B cell (primary cell): ENCODE data around the gene TAF5L. TPM values are rescaled to one million over a fixed set of nuclear protein-coding genes. Genes with fewer than 3 reads are reported as not detected.

Experiments
- ATAC-seq: fragments of 200-7000 bp; cut with Tn5 transposase; one replicate; pipeline ENCODE4 v1.10.0; 2021; ENCODE audit warnings: low read depth, mild to moderate bottlenecking, moderate number of reproducible peaks, moderate library complexity
- CTCF ChIA-PET: fragments of 350-600 bp; sonication (Branson Sonifier 250); formaldehyde crosslinking; loops from one replicate; lab custom pipeline; 2021; ENCODE audit warnings: antibody characterized with exemption, inconsistent platforms; lab: Charles Lee
- POLR2A ChIA-PET: fragments of 350-600 bp; sonication (Branson Sonifier 250); formaldehyde crosslinking; loops from one replicate; lab custom pipeline; 2021; ENCODE audit warnings: antibody characterized with exemption; lab: Charles Lee
- DNase-seq: peaks from one replicate; pipeline ENCODE4 v3.0.0; 2013
- H2AFZ ChIP-seq: 2 replicates; pipeline ENCODE4 v1.6.1; 2012; ENCODE audit warnings: mild to moderate bottlenecking, low read depth, low read length; ENCODE audit not compliant: insufficient read depth, poor library complexity, severe bottlenecking
- H3K27ac ChIP-seq, 2 donors: 1 replicate in 1 of 2; 2 replicates in 1 of 2; pipeline ENCODE4 v1.5.1; 2012 to 2013; ENCODE audit warnings: low read length in 2 of 2, mild to moderate bottlenecking in 2 of 2, moderate library complexity in 1 of 2
- H3K27me3 ChIP-seq, 4 experiments: fragments of 200-600 bp in 1 of 4; sonication (generic) in 1 of 4; replicated peaks in 1 of 4; 1 replicate in 2 of 4; 2 replicates in 2 of 4; pipeline versions ENCODE4 v1.6.1 to v1.7.0; 2013 to 2016; ENCODE audit warnings: low read length in 3 of 4, mild to moderate bottlenecking in 2 of 4, mixed read lengths in 1 of 4, moderate library complexity in 1 of 4; ENCODE audit not compliant: insufficient read depth in 4 of 4, control insufficient read depth in 3 of 4; ENCODE audit errors: control extremely low read depth in 1 of 4
- H3K36me3 ChIP-seq, 2 experiments: replicated peaks in 1 of 2; 1 replicate in 1 of 2; 2 replicates in 1 of 2; pipeline versions ENCODE4 v1.6.1 to v1.7.1; 2013; ENCODE audit warnings: low read length in 1 of 2; ENCODE audit not compliant: insufficient read depth in 2 of 2, control insufficient read depth in 1 of 2; ENCODE audit errors: control extremely low read depth in 1 of 2, extremely low read depth in 1 of 2
- H3K4me1 ChIP-seq, 2 donors: fragments of 200-600 bp in 1 of 2; sonication (generic) in 1 of 2; 1 replicate in 1 of 2; 2 replicates in 1 of 2; pipeline versions ENCODE4 v1.5.1 to v1.6.1; 2013 to 2017; ENCODE audit warnings: low read length in 2 of 2; ENCODE audit not compliant: control insufficient read depth in 2 of 2, insufficient read depth in 2 of 2
- H3K4me2 ChIP-seq: replicated peaks from 2 replicates; pipeline ENCODE3; 2012; ENCODE audit warnings: mild to moderate bottlenecking, low read depth, low read length; ENCODE audit not compliant: poor library complexity, severe bottlenecking
- H3K4me3 ChIP-seq, 5 experiments: fragments of 200-600 bp in 1 of 5; sonication (generic) in 1 of 5; 1 replicate in 3 of 5; 2 replicates in 2 of 5; pipeline versions ENCODE4 v1.5.1 to v1.7.0; 2011 to 2016; ENCODE audit warnings: low read length in 4 of 5, mild to moderate bottlenecking in 4 of 5, low read depth in 2 of 5, control low read depth in 1 of 5, moderate library complexity in 1 of 5; ENCODE audit not compliant: insufficient read depth in 1 of 5; ENCODE audit errors: control extremely low read depth in 1 of 5, extremely low read depth in 1 of 5
- H3K79me2 ChIP-seq: fragments of 200-600 bp; sonication (generic); one replicate; pipeline ENCODE4 v1.6.0; 2016; ENCODE audit warnings: low read length; ENCODE audit not compliant: control insufficient read depth, insufficient read depth
- H3K9ac ChIP-seq: fragments of 200-600 bp; sonication (generic); 2 replicates; pipeline ENCODE4 v1.6.1; 2017; ENCODE audit warnings: mild to moderate bottlenecking, low read length, moderate library complexity
- H3K9me3 ChIP-seq, 3 donors: one replicate each; pipeline versions ENCODE4 v1.6.1 to v1.7.1; 2013; ENCODE audit warnings: low read length in 2 of 3; ENCODE audit not compliant: control insufficient read depth in 2 of 3, insufficient read depth in 1 of 3; ENCODE audit errors: control extremely low read depth in 1 of 3
- H4K20me1 ChIP-seq: 2 replicates; pipeline ENCODE4 v1.6.0; 2012; ENCODE audit warnings: mild to moderate bottlenecking, low read length; ENCODE audit not compliant: insufficient read depth, control insufficient read depth, poor library complexity, severe bottlenecking
- H3K27ac Mint-ChIP-seq: one replicate; pipeline ENCODE4 v1.8.0; 2021; ENCODE audit warnings: mixed read lengths
- H3K27me3 Mint-ChIP-seq: one replicate; pipeline ENCODE4 v1.8.0; 2021; ENCODE audit warnings: mixed read lengths
- H3K4me1 Mint-ChIP-seq: one replicate; pipeline ENCODE4 v1.8.0; 2021; ENCODE audit warnings: mixed read lengths
- H3K4me3 Mint-ChIP-seq: one replicate; pipeline ENCODE4 v1.8.0; 2021; ENCODE audit warnings: mixed read lengths
- H3K9me3 Mint-ChIP-seq: one replicate; pipeline ENCODE4 v1.8.0; 2022; ENCODE audit warnings: mixed read lengths; ENCODE audit not compliant: insufficient read depth
- EZH2 ChIP-seq: IDR thresholded peaks from 2 replicates; pipeline ENCODE4 v1.6.1; 2012; ENCODE audit warnings: borderline replicate concordance, low read depth, mild to moderate bottlenecking, moderate library complexity, low read length; ENCODE audit not compliant: insufficient read depth, poor library complexity, severe bottlenecking
- WGBS: methylation state at CpG from one replicate; pipeline ENCODE4 v1.1.5; 2013; ENCODE audit warnings: missing lambda C conversion rate; ENCODE audit not compliant: insufficient coverage; 5-methylcytosine and 5-hydroxymethylcytosine counted together
- intact Hi-C: fragments of 100-400 bp; cut with micrococcal nuclease; formaldehyde crosslinking; loops from one replicate; pipeline ENCODE4 v1.10.0; 2022
- polyA plus RNA-seq: library from polyadenylated mRNA; depleted of rRNA; stranded (reverse); fragments of >200 nt; gene quantifications from 2 replicates; pipeline ENCODE4 v1.2.3, GENCODE V29; 2012
- total RNA-seq, 2 donors: library from RNA; stranded (reverse); fragments of 120-200 nt in 1 of 2; gene quantifications; 1 replicate in 1 of 2; 2 replicates in 1 of 2; pipeline versions ENCODE4 v1.2.3 to v1.2.4, GENCODE V29; 2013 to 2022
- TF ChIP-seq, protein P1 (sequence below): fragments of 200-600 bp; IDR thresholded peaks from one replicate; pipeline ENCODE4 v1.8.0; 2022; ENCODE audit warnings: antibody characterized with exemption, mild to moderate bottlenecking

Gene TAF5L
- total and polyA plus RNA-seq, 2 donors (not counting 1 experiment from before 2014, with no cell fraction given) = 15.7 to 24.0 TPM

- no peak overlapping the region for H3K27ac Mint-ChIP-seq
- Histone ChIP-seq H3K4me2 (no peak overlapping the region), H3K36me3 (peaks cover 0 to 38% of the 10 kb centered on the region in 2 experiments), H3K4me3 (no peak overlapping the region), H3K27ac (no peak overlapping the region), H3K9ac (no peak overlapping the region), H2AFZ (no peak overlapping the region), H3K9me3 (no peaks in the 10 kb centered on the region), H4K20me1 (peaks cover 15% of the 10 kb centered on the region), H3K79me2 (peaks cover 10% of the 10 kb centered on the region), H3K4me1 (peaks cover 8 to 11% of the 10 kb centered on the region in 2 donors), H3K27me3 (no peaks in the 10 kb centered on the region)
- H3K9me3 Mint-ChIP-seq = no peaks in the 10 kb centered on the region
- H3K27me3 Mint-ChIP-seq = no peaks in the 10 kb centered on the region
- peaks cover 16% of the 10 kb centered on the region for H3K4me1 Mint-ChIP-seq
- TF ChIP-seq EZH2 = no peak
- TF ChIP-seq, protein P1, sequence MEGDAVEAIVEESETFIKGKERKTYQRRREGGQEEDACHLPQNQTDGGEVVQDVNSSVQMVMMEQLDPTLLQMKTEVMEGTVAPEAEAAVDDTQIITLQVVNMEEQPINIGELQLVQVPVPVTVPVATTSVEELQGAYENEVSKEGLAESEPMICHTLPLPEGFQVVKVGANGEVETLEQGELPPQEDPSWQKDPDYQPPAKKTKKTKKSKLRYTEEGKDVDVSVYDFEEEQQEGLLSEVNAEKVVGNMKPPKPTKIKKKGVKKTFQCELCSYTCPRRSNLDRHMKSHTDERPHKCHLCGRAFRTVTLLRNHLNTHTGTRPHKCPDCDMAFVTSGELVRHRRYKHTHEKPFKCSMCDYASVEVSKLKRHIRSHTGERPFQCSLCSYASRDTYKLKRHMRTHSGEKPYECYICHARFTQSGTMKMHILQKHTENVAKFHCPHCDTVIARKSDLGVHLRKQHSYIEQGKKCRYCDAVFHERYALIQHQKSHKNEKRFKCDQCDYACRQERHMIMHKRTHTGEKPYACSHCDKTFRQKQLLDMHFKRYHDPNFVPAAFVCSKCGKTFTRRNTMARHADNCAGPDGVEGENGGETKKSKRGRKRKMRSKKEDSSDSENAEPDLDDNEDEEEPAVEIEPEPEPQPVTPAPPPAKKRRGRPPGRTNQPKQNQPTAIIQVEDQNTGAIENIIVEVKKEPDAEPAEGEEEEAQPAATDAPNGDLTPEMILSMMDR = no peak
- intact Hi-C loops = no loop called here
- ATAC-seq (no peak), DNase-seq (no peak)
- H3K4me3 Mint-ChIP-seq = no peak overlapping the region
- CTCF ChIA-PET = no interaction called here
- WGBS = 96% methylated on average over 4 of the region's 4 CpGs
- POLR2A ChIA-PET = no interaction called here
Measured at GRCh38 chr1:229642970-229643369, 17.0 kb upstream of the TAF5L start.

GRCh38 chr1:229642376-229642775 is 16.5 kb upstream of the TAF5L start:
- Mint-ChIP-seq H3K27ac (no peak overlapping the region), H3K9me3 (no peaks in the 10 kb centered on the region), H3K4me1 (peaks cover 16% of the 10 kb centered on the region), H3K4me3 (no peak overlapping the region), H3K27me3 (no peaks in the 10 kb centered on the region)
- Histone ChIP-seq H3K4me1 (peaks cover 8 to 11% of the 10 kb centered on the region in 2 donors), H3K9ac (no peak overlapping the region), H3K4me2 (no peak overlapping the region), H3K27me3 (no peaks in the 10 kb centered on the region), H3K36me3 (peaks cover 0 to 38% of the 10 kb centered on the region in 2 experiments), H2AFZ (no peak overlapping the region), H3K27ac (no peak overlapping the region), H4K20me1 (peaks cover 15% of the 10 kb centered on the region), H3K4me3 (no peak overlapping the region), H3K79me2 (peaks cover 16% of the 10 kb centered on the region), H3K9me3 (no peaks in the 10 kb centered on the region)
- 95% methylated on average over 4 of the region's 5 CpGs for WGBS
- CTCF ChIA-PET = no interaction called here
- no peak for DNase-seq
- TF ChIP-seq, protein P1 = no peak
- TF ChIP-seq EZH2 = no peak
- POLR2A ChIA-PET = no interaction called here
- intact Hi-C loops = no loop called here
- ATAC-seq = no peak
